ENCODE measurements around the gene CDT1.

Gene CDT1

DNA sequence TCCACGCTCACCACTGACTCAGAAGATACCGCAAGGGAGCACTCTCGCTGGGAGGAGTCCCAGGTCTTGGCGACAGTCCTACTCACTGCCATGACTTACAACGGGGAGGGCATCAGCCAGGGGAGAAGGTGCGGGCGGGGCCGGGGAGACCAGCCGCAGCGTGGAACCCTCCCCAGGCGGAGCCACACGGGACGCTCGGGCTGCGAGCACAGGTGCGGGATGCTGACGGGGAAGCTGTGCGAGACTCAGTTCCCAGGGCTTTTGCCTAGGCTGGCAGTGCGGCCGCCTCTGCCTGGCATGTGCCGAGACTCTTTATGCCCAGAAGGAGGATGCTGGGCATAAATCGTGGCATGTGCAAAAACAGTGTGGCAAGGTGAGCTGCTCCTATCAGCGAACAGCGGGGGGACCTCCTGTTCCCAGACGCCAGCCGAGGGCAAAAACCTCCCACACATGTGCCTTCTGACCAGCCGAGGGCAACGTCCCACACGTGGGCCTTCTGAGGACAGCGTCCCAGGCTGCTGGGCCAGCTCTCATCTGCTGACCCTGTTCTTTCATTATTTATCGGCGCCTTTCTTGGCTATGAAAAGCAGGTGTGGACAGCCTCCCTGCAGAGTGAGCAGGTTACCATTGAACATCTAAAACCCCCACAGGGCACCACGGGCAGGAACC, 47.1 kb downstream of the CDT1 start:
- H4K20me1 ChIP-seq (ENCODE audit: low read depth, low read length): no peaks in the 10 kb centered on the region
- no peak overlapping the region for H2AFZ ChIP-seq (ENCODE audit: low read depth, low read length, severe bottlenecking)
- no peak overlapping the region for H3K4me2 ChIP-seq (ENCODE audit: low read depth, low read length, poor library complexity, severe bottlenecking)
- no peaks in the 10 kb centered on the region for H3K27me3 ChIP-seq (ENCODE audit: low read length)
- no peaks in the 10 kb centered on the region for H3K9me2 ChIP-seq (replicated peaks; ENCODE audit: insufficient read depth, low read length)
- H3K79me2 ChIP-seq (ENCODE audit: insufficient read depth, low read length): no peaks in the 10 kb centered on the region; the same call in 1 of the 2 replicates
- H3K9me3 ChIP-seq (ENCODE audit: insufficient read depth, low read length): no peaks in the 10 kb centered on the region
- no peak overlapping the region for H3K9ac ChIP-seq (ENCODE audit: low read length)
- no peak for TF ChIP-seq EZH2phosphoT487 (conservative IDR thresholded peaks at IDR 0.05; ENCODE audit: low read length)
- TF ChIP-seq, protein P1, sequence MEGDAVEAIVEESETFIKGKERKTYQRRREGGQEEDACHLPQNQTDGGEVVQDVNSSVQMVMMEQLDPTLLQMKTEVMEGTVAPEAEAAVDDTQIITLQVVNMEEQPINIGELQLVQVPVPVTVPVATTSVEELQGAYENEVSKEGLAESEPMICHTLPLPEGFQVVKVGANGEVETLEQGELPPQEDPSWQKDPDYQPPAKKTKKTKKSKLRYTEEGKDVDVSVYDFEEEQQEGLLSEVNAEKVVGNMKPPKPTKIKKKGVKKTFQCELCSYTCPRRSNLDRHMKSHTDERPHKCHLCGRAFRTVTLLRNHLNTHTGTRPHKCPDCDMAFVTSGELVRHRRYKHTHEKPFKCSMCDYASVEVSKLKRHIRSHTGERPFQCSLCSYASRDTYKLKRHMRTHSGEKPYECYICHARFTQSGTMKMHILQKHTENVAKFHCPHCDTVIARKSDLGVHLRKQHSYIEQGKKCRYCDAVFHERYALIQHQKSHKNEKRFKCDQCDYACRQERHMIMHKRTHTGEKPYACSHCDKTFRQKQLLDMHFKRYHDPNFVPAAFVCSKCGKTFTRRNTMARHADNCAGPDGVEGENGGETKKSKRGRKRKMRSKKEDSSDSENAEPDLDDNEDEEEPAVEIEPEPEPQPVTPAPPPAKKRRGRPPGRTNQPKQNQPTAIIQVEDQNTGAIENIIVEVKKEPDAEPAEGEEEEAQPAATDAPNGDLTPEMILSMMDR (IDR thresholded peaks at IDR 0.05; ENCODE audit: insufficient read depth, low read length, poor library complexity, severe bottlenecking): no peak
- H3K27ac ChIP-seq (ENCODE audit: low read depth, low read length): no peak overlapping the region
- no peak overlapping the region for H3K4me3 ChIP-seq (ENCODE audit: insufficient read depth, low read length, poor library complexity, severe bottlenecking)
- H3K36me3 ChIP-seq (ENCODE audit: low read length): no peaks in the 10 kb centered on the region
- H3F3A ChIP-seq (ENCODE audit: insufficient read depth): peaks cover 7% of the 10 kb centered on the region

DNA sequence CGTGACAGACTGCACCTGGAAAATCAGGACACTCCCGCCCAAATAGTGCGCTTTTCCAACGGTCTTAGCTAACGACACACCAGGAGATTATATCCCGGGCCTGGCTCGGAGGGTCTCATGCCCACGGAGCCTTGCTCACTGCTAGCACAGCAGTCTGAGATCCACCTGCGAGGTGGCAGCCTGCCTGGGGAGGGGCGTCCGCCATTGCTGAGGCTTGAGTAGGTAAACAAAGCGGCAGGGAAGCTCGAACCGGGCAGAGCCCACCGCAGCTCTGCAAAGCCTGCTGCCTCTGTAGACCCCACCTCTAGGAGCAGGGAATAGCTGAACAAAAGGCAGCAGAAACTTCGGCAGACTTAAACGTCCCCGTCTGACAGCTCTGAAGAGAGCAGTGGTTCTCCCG, 48.0 kb downstream of the CDT1 start:
- H3K9ac ChIP-seq (ENCODE audit: low read length): no peak overlapping the region
- no peak overlapping the region for H3K4me3 ChIP-seq (ENCODE audit: insufficient read depth, low read length, poor library complexity, severe bottlenecking)
- H3K79me2 ChIP-seq (ENCODE audit: insufficient read depth, low read length): peaks cover 4% of the 10 kb centered on the region; the same call in 1 of the 2 replicates
- peaks cover 7% of the 10 kb centered on the region for H3F3A ChIP-seq (ENCODE audit: insufficient read depth)
- H3K9me3 ChIP-seq (ENCODE audit: insufficient read depth, low read length): no peaks in the 10 kb centered on the region
- no peaks in the 10 kb centered on the region for H4K20me1 ChIP-seq (ENCODE audit: low read depth, low read length)
- H3K27me3 ChIP-seq (ENCODE audit: low read length): no peaks in the 10 kb centered on the region
- H2AFZ ChIP-seq (ENCODE audit: low read depth, low read length, severe bottlenecking): no peak overlapping the region
- TF ChIP-seq, protein P1 (IDR thresholded peaks at IDR 0.05; ENCODE audit: insufficient read depth, low read length, poor library complexity, severe bottlenecking): no peak
- TF ChIP-seq EZH2phosphoT487 (conservative IDR thresholded peaks at IDR 0.05; ENCODE audit: low read length): no peak
- no peak overlapping the region for H3K27ac ChIP-seq (ENCODE audit: low read depth, low read length)
- no peak overlapping the region for H3K4me2 ChIP-seq (ENCODE audit: low read depth, low read length, poor library complexity, severe bottlenecking)
- no peaks in the 10 kb centered on the region for H3K36me3 ChIP-seq (ENCODE audit: low read length)
- no peaks in the 10 kb centered on the region for H3K9me2 ChIP-seq (replicated peaks; ENCODE audit: insufficient read depth, low read length)

DNA sequence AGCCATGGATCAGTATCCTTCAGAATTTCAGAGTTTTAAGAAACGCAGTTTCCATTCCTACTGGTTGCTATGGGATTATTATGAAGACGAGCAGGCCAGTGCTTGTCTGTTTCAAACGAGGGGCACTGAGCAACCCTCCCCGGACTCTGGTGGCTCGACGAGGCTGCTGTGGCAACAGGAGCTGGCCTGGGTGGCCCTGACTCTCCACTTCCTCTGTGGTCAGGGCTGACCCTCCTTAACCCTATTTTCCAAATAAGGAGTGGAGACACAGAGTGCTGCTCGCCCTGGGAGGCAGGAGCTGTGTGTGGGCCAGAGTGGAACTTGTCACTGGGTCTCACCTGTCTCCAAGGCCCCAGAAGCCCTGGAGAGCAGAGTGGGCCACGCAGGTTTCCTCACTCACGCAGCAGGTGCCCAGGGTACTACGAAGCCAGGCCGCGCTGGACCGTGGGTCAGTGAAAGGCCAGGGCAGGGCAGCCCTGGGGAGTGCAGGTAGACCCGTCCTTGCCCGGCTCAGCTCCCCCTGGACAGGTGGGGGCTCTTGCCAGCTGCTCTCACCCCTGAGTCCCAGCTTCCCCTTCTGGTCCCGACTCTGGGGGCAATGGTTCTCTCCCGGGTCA, 49.8 kb downstream of the CDT1 start:
- TF ChIP-seq, protein P1 (IDR thresholded peaks at IDR 0.05; ENCODE audit: insufficient read depth, low read length, poor library complexity, severe bottlenecking): no peak
- TF ChIP-seq EZH2phosphoT487 (conservative IDR thresholded peaks at IDR 0.05; ENCODE audit: low read length): no peak
- Histone ChIP-seq H3K27ac (ENCODE audit: low read depth, low read length) (no peak overlapping the region), H3F3A (ENCODE audit: insufficient read depth) (peaks cover 7% of the 10 kb centered on the region), H3K9me3 (ENCODE audit: insufficient read depth, low read length) (no peaks in the 10 kb centered on the region), H3K9me2 (replicated peaks; ENCODE audit: insufficient read depth, low read length) (no peaks in the 10 kb centered on the region), H4K20me1 (ENCODE audit: low read depth, low read length) (no peaks in the 10 kb centered on the region), H3K36me3 (ENCODE audit: low read length) (no peaks in the 10 kb centered on the region), H3K4me2 (ENCODE audit: low read depth, low read length, poor library complexity, severe bottlenecking) (no peak overlapping the region), H3K79me2 (ENCODE audit: insufficient read depth, low read length) (peaks cover 4% of the 10 kb centered on the region), H3K27me3 (ENCODE audit: low read length) (no peaks in the 10 kb centered on the region), H2AFZ (ENCODE audit: low read depth, low read length, severe bottlenecking) (no peak overlapping the region), H3K4me3 (ENCODE audit: insufficient read depth, low read length, poor library complexity, severe bottlenecking) (no peak overlapping the region), H3K9ac (ENCODE audit: low read length) (no peak overlapping the region)
